Activated CD4-positive, alpha-beta memory T cell treated with anti-CD3 and anti-CD28 coated beads, Interleukin-2, amount 10 ng/mL, durations not matched to agents 7 days and 5 days (primary cell): ENCODE data around the gene SNX25. TPM values are rescaled to one million over a fixed set of nuclear protein-coding genes. Genes with fewer than 3 reads are reported as not detected.

ENCODE experiments used
- CTCF ChIA-PET: fragments of 350-600 bp; sonication (Branson Sonifier 250); formaldehyde crosslinking; loops from one replicate; lab custom pipeline; 2021; ENCODE audit warnings: antibody characterized with exemption, inconsistent platforms; lab: Charles Lee
- POLR2A ChIA-PET: fragments of 350-600 bp; sonication (Branson Sonifier 250); formaldehyde crosslinking; loops from one replicate; lab custom pipeline; 2021; ENCODE audit warnings: antibody characterized with exemption; lab: Charles Lee
- DNase-seq: peaks from one replicate; pipeline ENCODE4 v3.0.0-alpha.2; 2020
- H3K27ac Mint-ChIP-seq: one replicate; pipeline ENCODE4 v1.8.0; 2021; ENCODE audit warnings: mild to moderate bottlenecking, mixed read lengths
- H3K27me3 Mint-ChIP-seq: one replicate; pipeline ENCODE4 v1.8.0; 2021; ENCODE audit warnings: mixed read lengths
- H3K36me3 Mint-ChIP-seq: one replicate; pipeline ENCODE4 v1.8.0; 2021; ENCODE audit warnings: low read depth, mixed read lengths
- H3K4me1 Mint-ChIP-seq: one replicate; pipeline ENCODE4 v1.8.0; 2021; ENCODE audit warnings: mixed read lengths
- H3K4me3 Mint-ChIP-seq: one replicate; pipeline ENCODE4 v1.8.0; 2021; ENCODE audit warnings: mild to moderate bottlenecking, mixed read lengths
- H3K9me3 Mint-ChIP-seq: one replicate; pipeline ENCODE4 v1.8.0; 2021; ENCODE audit warnings: mixed read lengths
- total RNA-seq, 2 experiments: library from RNA; stranded (reverse); gene quantifications; one replicate each; pipeline ENCODE4 v1.2.3, GENCODE V29; 2021

SNX25 gene
- total RNA-seq, 2 experiments from 2014 or later: 18.0 to 18.5 TPM

DNA sequence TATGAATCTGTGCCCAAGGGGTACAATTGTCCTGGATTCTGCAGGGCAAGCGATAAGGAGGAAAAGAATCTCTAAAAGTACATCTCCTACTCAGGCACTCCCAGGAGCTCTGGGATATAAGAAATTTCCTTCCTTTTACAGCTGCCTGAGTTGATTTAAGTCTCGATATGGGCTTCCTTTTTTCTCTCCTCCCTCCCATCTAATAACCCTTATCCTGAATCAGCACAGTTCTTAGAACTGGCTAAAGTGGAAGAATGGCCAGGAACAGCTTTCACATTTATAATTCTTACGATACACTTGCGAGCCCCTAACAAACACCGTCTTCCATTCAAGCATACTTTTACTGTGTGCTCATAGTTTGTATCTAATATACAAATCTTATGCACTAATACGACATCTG, 165.2 kb downstream of the SNX25 start:
- no peaks in the 10 kb centered on the region for H3K9me3 Mint-ChIP-seq
- H3K4me1 Mint-ChIP-seq: no peaks in the 10 kb centered on the region
- H3K36me3 Mint-ChIP-seq: no peaks in the 10 kb centered on the region
- ChIA-PET CTCF (interaction anchor here (1.3 kb wide), 1 partner anchor 11 kb away, joined by 3 read pairs; no protein-coding TSS in a partner anchor), POLR2A (no interaction called here)
- H3K4me3 Mint-ChIP-seq: no peak overlapping the region
- H3K27me3 Mint-ChIP-seq: no peaks in the 10 kb centered on the region
- DNase-seq: no peak
- no peak overlapping the region for H3K27ac Mint-ChIP-seq

DNA sequence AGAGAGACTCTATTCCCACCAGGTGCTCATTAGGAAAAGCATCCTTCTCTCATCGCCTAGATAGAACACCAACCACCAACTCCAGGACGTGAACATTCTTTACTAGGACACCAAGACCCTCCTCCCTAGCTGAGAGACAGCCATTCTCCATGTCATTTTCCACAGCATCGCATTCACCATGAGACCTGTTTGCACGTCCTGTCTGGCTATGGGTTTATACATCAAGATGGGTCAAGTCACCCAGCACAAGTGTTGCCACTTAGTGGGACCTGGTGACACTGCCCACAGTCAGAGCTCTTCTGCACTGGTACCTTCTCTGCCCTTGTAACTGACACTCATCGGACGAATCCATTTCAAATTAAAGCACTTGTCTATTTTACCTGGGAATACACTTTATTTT, 168.9 kb downstream of the SNX25 start:
- CTCF ChIA-PET: no interaction called here
- Mint-ChIP-seq H3K4me1 (no peaks in the 10 kb centered on the region), H3K27me3 (no peaks in the 10 kb centered on the region), H3K4me3 (no peak overlapping the region), H3K27ac (no peak overlapping the region), H3K36me3 (no peaks in the 10 kb centered on the region), H3K9me3 (peaks cover 2% of the 10 kb centered on the region)
- no peak for DNase-seq
- POLR2A ChIA-PET: no interaction called here

GRCh38 chr4:185379326-185380295, 170.2 kb downstream of the SNX25 start:
- Mint-ChIP-seq H3K27ac (no peak overlapping the region), H3K4me3 (no peak overlapping the region), H3K36me3 (no peaks in the 10 kb centered on the region), H3K4me1 (peaks cover 3% of the 10 kb centered on the region), H3K9me3 (peaks cover 2% of the 10 kb centered on the region), H3K27me3 (no peaks in the 10 kb centered on the region)
- ChIA-PET CTCF (interaction anchor here (0.6 kb wide), 1 partner anchor 80 kb away, joined by 3 read pairs; no protein-coding TSS in a partner anchor), POLR2A (interaction anchor here (1.0 kb wide), 1 partner anchor 17 kb away, joined by 3 read pairs; the partner anchor contains the start of genes ANKRD37 and LRP2BP)
- no peak for DNase-seq

DNA sequence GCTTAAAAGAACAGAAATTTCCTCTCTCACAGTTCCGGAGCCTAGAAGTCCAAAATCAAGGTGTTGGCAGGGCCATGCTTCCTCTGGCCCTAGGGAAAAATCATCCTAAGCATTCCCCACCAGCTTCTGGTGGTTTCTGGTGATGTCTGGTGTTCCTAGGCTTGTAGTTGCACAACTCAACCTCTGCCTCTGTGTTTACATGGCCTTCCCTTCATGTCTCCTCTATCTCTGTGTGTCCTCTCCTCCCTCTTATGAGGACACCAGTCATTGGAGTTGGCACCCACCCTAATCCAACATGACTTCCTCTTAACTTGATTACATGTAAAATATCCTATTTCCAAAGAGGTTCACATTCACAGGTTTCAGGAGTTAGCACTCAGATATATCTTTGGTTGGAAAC, 170.9 kb downstream of the SNX25 start:
- Mint-ChIP-seq H3K36me3 (no peaks in the 10 kb centered on the region), H3K9me3 (peaks cover 2% of the 10 kb centered on the region), H3K4me3 (no peak overlapping the region), H3K27me3 (no peaks in the 10 kb centered on the region), H3K27ac (no peak overlapping the region), H3K4me1 (peaks cover 10% of the 10 kb centered on the region)
- CTCF ChIA-PET: interaction anchor here (0.6 kb wide), 1 partner anchor 80 kb away, joined by 3 read pairs; no protein-coding TSS in a partner anchor
- POLR2A ChIA-PET: no interaction called here
- no peak for DNase-seq

GRCh38 chr4:185381288-185382196, 172.1 kb downstream of the SNX25 start:
- CTCF ChIA-PET: no interaction called here
- POLR2A ChIA-PET: no interaction called here
- Mint-ChIP-seq H3K4me1 (peaks cover 18% of the 10 kb centered on the region), H3K36me3 (no peaks in the 10 kb centered on the region), H3K4me3 (no peak overlapping the region), H3K27ac (no peak overlapping the region), H3K27me3 (no peaks in the 10 kb centered on the region), H3K9me3 (peaks cover 2% of the 10 kb centered on the region)
- no peak for DNase-seq

DNA sequence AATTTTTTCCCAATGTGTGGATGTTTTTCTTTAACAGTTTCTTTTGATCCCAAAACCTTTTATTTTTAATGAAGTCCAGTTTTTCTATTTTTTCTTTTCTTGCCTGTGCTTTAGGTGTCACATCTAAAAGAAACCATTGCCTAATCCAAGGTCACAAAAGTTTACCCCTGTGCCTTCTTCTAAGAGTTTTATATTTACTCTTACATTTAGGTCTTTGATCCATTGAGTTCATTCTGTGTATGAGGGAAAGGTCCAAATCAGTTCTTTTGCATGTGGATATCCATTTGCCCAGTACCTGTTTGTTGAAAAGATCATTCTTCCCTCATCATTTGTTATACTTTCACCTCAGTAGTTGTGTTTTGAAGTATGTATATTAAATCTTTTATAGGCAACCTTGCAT, 173.4 kb downstream of the SNX25 start:
- H3K4me1 Mint-ChIP-seq: peaks cover 18% of the 10 kb centered on the region
- no peak for DNase-seq
- no peak overlapping the region for H3K27ac Mint-ChIP-seq
- H3K36me3 Mint-ChIP-seq: no peaks in the 10 kb centered on the region
- CTCF ChIA-PET: no interaction called here
- no peak overlapping the region for H3K4me3 Mint-ChIP-seq
- POLR2A ChIA-PET: no interaction called here
- H3K27me3 Mint-ChIP-seq: no peaks in the 10 kb centered on the region
- H3K9me3 Mint-ChIP-seq: peaks cover 2% of the 10 kb centered on the region

- no peaks in the 10 kb centered on the region for H3K36me3 Mint-ChIP-seq
- H3K27me3 Mint-ChIP-seq: no peaks in the 10 kb centered on the region
- no peak for DNase-seq
- POLR2A ChIA-PET: no interaction called here
- no peak overlapping the region for H3K27ac Mint-ChIP-seq
- peaks cover 2% of the 10 kb centered on the region for H3K9me3 Mint-ChIP-seq
- H3K4me3 Mint-ChIP-seq: no peak overlapping the region
- H3K4me1 Mint-ChIP-seq: peaks cover 18% of the 10 kb centered on the region
- CTCF ChIA-PET: no interaction called here
Observed at GRCh38 chr4:185383451-185383850, 174.1 kb downstream of the SNX25 start.

- H3K4me1 Mint-ChIP-seq: peaks cover 18% of the 10 kb centered on the region
- ChIA-PET CTCF (interaction anchor here (0.6 to 1.2 kb wide), 2 partner anchors 10 to 42 kb away, joined by 3 to 4 read pairs; no protein-coding TSS in a partner anchor), POLR2A (interaction anchor here (1.9 kb wide), 1 partner anchor 11 kb away, joined by 6 read pairs; the partner anchor contains the start of gene LRP2BP)
- no peaks in the 10 kb centered on the region for H3K36me3 Mint-ChIP-seq
- no peak overlapping the region for H3K4me3 Mint-ChIP-seq
- DNase-seq: no peak
- no peaks in the 10 kb centered on the region for H3K27me3 Mint-ChIP-seq
- peaks cover 2% of the 10 kb centered on the region for H3K9me3 Mint-ChIP-seq
- no peak overlapping the region for H3K27ac Mint-ChIP-seq
Observed at GRCh38 chr4:185384061-185384460, 174.7 kb downstream of the SNX25 start.

- Mint-ChIP-seq H3K27ac (no peak overlapping the region), H3K36me3 (no peaks in the 10 kb centered on the region), H3K27me3 (no peaks in the 10 kb centered on the region), H3K4me3 (no peak overlapping the region), H3K4me1 (peaks cover 18% of the 10 kb centered on the region), H3K9me3 (peaks cover 2% of the 10 kb centered on the region)
- POLR2A ChIA-PET: interaction anchor here (1.1 to 1.9 kb wide), 2 partner anchors 10 to 172 kb away, joined by 3 to 6 read pairs; partner anchors contain the start of gene LRP2BP
- CTCF ChIA-PET: interaction anchor here (0.6 to 1.2 kb wide), 4 partner anchors 9 to 64 kb away, joined by 3 to 4 read pairs (median 3); no protein-coding TSS in a partner anchor
- no peak for DNase-seq
Observed at GRCh38 chr4:185384930-185385331, 175.5 kb downstream of the SNX25 start.

DNA sequence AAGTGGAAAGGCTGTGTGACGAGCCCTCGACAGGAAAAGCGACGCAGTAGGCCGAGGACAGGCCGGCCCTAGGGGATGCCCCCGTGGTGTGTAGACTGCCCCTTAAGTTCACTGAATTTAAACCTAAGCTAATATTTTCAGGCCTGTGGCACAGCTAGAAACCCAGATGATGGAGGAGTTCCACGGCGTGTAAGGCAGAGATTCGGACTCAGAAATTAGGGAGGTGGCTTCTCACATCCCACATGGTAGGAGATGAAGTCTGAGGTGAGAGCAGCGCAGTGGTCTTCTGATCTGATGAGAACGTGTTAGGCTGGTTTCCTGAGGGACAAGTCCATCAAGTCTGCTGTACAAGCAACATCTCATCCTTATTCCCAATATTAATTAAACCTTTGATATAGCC, 178.6 kb downstream of the SNX25 start:
- ChIA-PET POLR2A (no interaction called here), CTCF (no interaction called here)
- Mint-ChIP-seq H3K27ac (no peak overlapping the region), H3K4me3 (no peak overlapping the region), H3K4me1 (peaks cover 18% of the 10 kb centered on the region), H3K9me3 (no peaks in the 10 kb centered on the region), H3K27me3 (no peaks in the 10 kb centered on the region), H3K36me3 (peaks cover 3% of the 10 kb centered on the region)
- DNase-seq: no peak

GRCh38 chr4:185390941-185391340, 181.5 kb downstream of the SNX25 start:
- Mint-ChIP-seq H3K27me3 (no peaks in the 10 kb centered on the region), H3K4me3 (no peak overlapping the region), H3K9me3 (no peaks in the 10 kb centered on the region), H3K27ac (no peak overlapping the region), H3K36me3 (peaks cover 7% of the 10 kb centered on the region), H3K4me1 (peaks cover 21% of the 10 kb centered on the region)
- ChIA-PET POLR2A (no interaction called here), CTCF (no interaction called here)
- no peak for DNase-seq

GRCh38 chr4:185392156-185392555, 182.8 kb downstream of the SNX25 start:
- H3K27ac Mint-ChIP-seq: no peak overlapping the region

More at GRCh38 chr4:185392156-185392555, 182.8 kb downstream of the SNX25 start:
- Mint-ChIP-seq H3K9me3 (no peaks in the 10 kb centered on the region), H3K4me1 (peaks cover 23% of the 10 kb centered on the region), H3K4me3 (no peak overlapping the region), H3K27me3 (no peaks in the 10 kb centered on the region), H3K36me3 (peaks cover 12% of the 10 kb centered on the region)
- DNase-seq: no peak
- CTCF ChIA-PET: no interaction called here
- POLR2A ChIA-PET: no interaction called here
